Nephron progenitor cell (in vitro differentiated cells): ENCODE measurements around the gene NKX1-2.

ENCODE experiments used
- DNase-seq: peaks from one replicate; pipeline ENCODE4 v3.0.0; 2021
- H3K27ac Mint-ChIP-seq: 2 replicates; pipeline ENCODE4 v1.8.0; 2021; ENCODE audit warnings: mild to moderate bottlenecking, moderate library complexity, mixed read lengths
- H3K27me3 Mint-ChIP-seq: 2 replicates; pipeline ENCODE4 v1.8.0; 2021; ENCODE audit warnings: mild to moderate bottlenecking, low read depth, mixed read lengths; ENCODE audit not compliant: poor library complexity
- H3K36me3 Mint-ChIP-seq: 2 replicates; pipeline ENCODE4 v1.8.0; 2021; ENCODE audit warnings: low read depth, mixed read lengths
- H3K4me1 Mint-ChIP-seq: 2 replicates; pipeline ENCODE4 v1.8.0; 2021; ENCODE audit warnings: mixed read lengths
- H3K4me3 Mint-ChIP-seq: 2 replicates; pipeline ENCODE4 v1.8.0; 2021; ENCODE audit warnings: mild to moderate bottlenecking, moderate library complexity, mixed read lengths
- H3K9me3 Mint-ChIP-seq: 2 replicates; pipeline ENCODE4 v1.8.0; 2021; ENCODE audit warnings: mild to moderate bottlenecking, moderate library complexity, mixed read lengths
- TF ChIP-seq, protein P1 (sequence below): fragments of 200-600 bp; sonication (generic); IDR thresholded peaks from 2 replicates; pipeline ENCODE4 v1.5.0; 2021; ENCODE audit warnings: antibody characterized with exemption

NKX1-2 gene

DNA sequence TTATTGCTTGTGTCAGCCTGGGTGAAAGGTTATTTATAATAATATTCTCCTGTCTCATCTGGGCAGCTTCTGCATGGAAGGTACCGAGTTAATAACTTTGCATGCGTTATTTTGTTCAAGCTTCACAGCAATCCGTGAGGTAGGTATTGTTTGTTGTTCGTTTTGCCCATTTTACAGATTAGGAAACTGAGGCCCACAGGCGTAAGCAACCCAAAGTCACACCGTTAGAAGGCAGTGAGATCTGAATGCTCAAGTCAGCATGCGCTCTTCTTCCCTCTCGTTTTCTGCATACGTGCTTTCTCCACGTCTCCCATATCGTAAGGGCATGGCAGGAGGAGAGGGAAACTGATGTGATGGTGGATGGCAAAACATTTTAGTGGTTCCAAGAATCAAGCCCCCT is 45.9 kb upstream of the NKX1-2 start:
- Mint-ChIP-seq H3K27ac (no peak overlapping the region), H3K36me3 (peaks cover 22% of the 10 kb centered on the region)

DNA sequence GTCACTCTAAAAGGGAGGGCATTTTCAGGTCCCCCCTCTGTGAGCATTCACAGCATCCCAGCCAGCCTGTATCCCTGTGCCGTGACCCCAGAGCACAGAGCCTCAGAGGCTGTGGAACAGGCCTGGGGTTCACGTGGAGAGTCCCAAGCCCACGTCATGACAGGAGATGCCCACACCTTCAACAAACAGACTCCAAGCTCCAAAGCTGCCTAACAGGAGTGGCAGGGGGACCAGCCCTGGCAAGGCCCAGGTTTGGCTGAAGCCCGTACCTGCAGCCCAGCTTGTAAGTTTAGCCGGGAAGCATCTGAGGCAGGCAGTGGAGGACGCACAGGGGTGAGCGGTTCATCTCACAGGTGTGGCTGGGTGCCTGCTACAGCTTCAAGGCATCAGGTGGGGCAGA is 45.3 kb upstream of the NKX1-2 start:
- no peaks in the 10 kb centered on the region for H3K9me3 Mint-ChIP-seq
- no peak overlapping the region for H3K4me3 Mint-ChIP-seq
- TF ChIP-seq, protein P1, sequence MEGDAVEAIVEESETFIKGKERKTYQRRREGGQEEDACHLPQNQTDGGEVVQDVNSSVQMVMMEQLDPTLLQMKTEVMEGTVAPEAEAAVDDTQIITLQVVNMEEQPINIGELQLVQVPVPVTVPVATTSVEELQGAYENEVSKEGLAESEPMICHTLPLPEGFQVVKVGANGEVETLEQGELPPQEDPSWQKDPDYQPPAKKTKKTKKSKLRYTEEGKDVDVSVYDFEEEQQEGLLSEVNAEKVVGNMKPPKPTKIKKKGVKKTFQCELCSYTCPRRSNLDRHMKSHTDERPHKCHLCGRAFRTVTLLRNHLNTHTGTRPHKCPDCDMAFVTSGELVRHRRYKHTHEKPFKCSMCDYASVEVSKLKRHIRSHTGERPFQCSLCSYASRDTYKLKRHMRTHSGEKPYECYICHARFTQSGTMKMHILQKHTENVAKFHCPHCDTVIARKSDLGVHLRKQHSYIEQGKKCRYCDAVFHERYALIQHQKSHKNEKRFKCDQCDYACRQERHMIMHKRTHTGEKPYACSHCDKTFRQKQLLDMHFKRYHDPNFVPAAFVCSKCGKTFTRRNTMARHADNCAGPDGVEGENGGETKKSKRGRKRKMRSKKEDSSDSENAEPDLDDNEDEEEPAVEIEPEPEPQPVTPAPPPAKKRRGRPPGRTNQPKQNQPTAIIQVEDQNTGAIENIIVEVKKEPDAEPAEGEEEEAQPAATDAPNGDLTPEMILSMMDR, result no peak
- no peak overlapping the region for H3K27ac Mint-ChIP-seq
- H3K27me3 Mint-ChIP-seq, result peaks cover 4% of the 10 kb centered on the region
- H3K4me1 Mint-ChIP-seq, result peaks cover 49% of the 10 kb centered on the region
- no peak for DNase-seq
- peaks cover 22% of the 10 kb centered on the region for H3K36me3 Mint-ChIP-seq

More for the DNA sequence above, 45.9 kb upstream of the NKX1-2 start:
- Mint-ChIP-seq H3K4me3 (no peak overlapping the region), H3K9me3 (peaks cover 4% of the 10 kb centered on the region), H3K4me1 (peaks cover 49% of the 10 kb centered on the region), H3K27me3 (peaks cover 4% of the 10 kb centered on the region)
- DNase-seq, result no peak
- TF ChIP-seq, protein P1, result no peak

DNA sequence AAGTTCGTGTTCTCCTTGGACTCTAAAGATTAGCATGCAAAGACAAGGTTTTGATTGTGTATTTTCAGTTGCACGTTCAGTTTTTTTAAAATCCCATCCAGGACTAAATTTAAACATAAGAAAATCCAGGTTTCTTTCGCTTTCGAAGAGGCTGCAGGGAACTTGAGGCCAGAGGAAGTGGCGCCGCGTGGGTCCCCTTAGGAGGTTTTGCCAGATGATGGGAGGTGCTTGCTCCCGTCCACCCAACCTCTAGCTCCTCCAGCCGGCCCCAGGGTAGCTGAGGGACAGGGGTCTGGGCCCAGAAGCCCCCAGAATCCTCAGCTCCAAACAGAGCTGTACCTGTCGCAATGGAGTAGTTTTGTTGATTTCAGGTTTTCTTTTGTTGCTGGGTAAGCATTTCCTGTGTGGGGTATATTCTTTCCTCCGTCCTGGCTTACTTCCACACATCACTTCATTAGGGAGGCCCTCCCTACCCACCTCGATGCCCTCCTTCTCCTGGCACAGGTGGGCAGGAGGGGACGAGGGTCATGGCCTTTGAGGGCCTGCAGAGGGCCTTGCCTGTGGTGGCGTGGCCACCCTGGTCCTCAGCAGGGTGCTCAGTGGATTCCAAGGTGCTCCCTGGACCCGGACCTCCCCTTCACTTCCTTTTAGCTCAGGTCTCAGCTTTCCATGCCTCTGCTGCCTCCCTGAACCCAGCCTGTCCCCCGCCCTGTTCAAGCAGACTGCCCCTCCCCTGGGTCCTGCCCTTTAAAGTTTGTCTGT is 44.4 kb upstream of the NKX1-2 start:
- H3K27ac Mint-ChIP-seq, result no peak overlapping the region
- H3K27me3 Mint-ChIP-seq, result peaks cover 4% of the 10 kb centered on the region
- no peaks in the 10 kb centered on the region for H3K9me3 Mint-ChIP-seq
- DNase-seq, result no peak
- peaks cover 49% of the 10 kb centered on the region for H3K4me1 Mint-ChIP-seq
- TF ChIP-seq, protein P1, result no peak
- H3K36me3 Mint-ChIP-seq, result peaks cover 21% of the 10 kb centered on the region
- no peak overlapping the region for H3K4me3 Mint-ChIP-seq

DNA sequence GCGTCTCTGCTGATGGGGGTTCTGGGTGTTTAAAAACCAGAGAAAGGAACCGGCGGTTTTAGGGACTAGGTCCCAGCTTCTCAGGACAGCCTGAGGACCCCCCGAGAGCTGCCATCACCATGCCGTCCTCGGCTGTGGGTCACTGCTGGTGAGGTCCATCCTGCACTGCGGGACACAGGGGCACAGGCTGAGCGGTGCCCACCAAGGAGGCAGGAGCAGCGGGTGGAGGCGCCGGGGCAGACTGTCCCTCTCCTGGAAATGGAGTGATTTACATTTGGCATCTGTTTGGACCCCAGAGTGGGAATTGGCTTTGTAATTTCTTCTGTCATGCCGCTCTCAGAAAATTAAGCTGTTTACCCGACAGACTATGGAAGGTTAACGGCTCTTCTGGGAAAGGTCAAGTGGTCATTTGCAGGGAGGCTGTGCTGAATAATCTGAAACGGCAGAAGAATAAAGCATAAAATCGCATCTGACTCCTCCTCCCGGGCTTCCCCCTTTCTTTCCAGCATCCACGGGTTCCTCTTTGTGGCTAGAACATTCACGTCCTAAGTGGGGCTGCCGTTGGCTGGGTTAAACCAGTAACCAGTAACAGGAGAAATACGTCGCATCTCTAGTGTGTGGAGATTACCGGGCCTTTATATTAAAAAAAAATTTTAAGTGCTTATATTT is 43.5 kb upstream of the NKX1-2 start:
- Mint-ChIP-seq H3K36me3 (peaks cover 24% of the 10 kb centered on the region), H3K27me3 (peaks cover 4% of the 10 kb centered on the region), H3K9me3 (no peaks in the 10 kb centered on the region), H3K4me1 (peaks cover 48% of the 10 kb centered on the region), H3K27ac (peak overlapping the region; percentile 78), H3K4me3 (peak overlapping the region; percentile 44)
- TF ChIP-seq, protein P1, result no peak
- DNase-seq, result no peak

DNA sequence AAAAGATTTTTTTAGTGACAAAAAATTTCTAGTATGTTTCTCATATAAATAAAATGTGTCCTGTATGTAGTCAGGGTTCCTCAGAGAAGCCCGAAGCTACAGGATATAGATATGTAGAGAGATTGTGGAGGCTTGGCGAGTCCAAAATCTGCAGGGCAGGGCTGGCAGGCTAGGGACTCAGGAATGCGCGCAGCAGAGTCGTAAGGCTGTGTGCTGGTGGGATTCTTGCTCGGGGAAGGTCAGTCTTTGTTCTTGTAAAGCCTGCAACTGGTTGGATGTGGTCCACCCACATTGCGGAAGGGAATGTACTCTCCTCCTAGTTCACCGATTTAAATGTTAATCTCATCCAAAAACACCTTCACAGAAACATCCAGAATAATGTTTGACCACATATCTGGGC is 42.4 kb upstream of the NKX1-2 start:
- Mint-ChIP-seq H3K36me3 (peaks cover 35% of the 10 kb centered on the region), H3K27ac (no peak overlapping the region), H3K4me1 (peaks cover 37% of the 10 kb centered on the region), H3K4me3 (no peak overlapping the region), H3K27me3 (peaks cover 4% of the 10 kb centered on the region), H3K9me3 (peaks cover 7% of the 10 kb centered on the region)
- TF ChIP-seq, protein P1, result no peak
- no peak for DNase-seq
